Left lung (tissue), 10 donors: ENCODE measurements around the gene GRM1. TPM values are rescaled to one million over a fixed set of nuclear protein-coding genes. Genes with fewer than 3 reads are reported as not detected.

ENCODE experiments used
- ATAC-seq: fragments of 200-7000 bp; cut with Tn5 transposase; one replicate; pipeline ENCODE4 v1.9.1; 2020; ENCODE audit warnings: moderate library complexity
- DNase-seq, 4 donors: peaks; one replicate each; pipeline ENCODE4 v3.0.0-alpha.2; 2013 to 2020
- H3K27ac ChIP-seq, 2 donors: fragments of 200-600 bp; sonication (generic) in 1 of 2; one replicate each; pipeline versions ENCODE4 v1.5.0 to v1.8.0; 2020 to 2021
- H3K27me3 ChIP-seq, 2 donors: fragments of 200-600 bp; sonication (generic) in 1 of 2; one replicate each; pipeline versions ENCODE4 v1.5.0 to v1.8.0; 2020 to 2021
- H3K36me3 ChIP-seq, 2 donors: fragments of 200-600 bp; sonication (generic) in 1 of 2; one replicate each; pipeline versions ENCODE4 v1.5.0 to v1.8.0; 2020 to 2021
- H3K4me1 ChIP-seq, 2 donors: fragments of 200-600 bp; one replicate each; pipeline ENCODE4 v1.8.0; 2021
- H3K4me3 ChIP-seq, 2 donors: fragments of 200-600 bp; sonication (generic) in 1 of 2; one replicate each; pipeline versions ENCODE4 v1.5.0 to v1.8.0; 2020 to 2021; ENCODE audit warnings: mild to moderate bottlenecking in 1 of 2
- H3K9me3 ChIP-seq, 2 donors: fragments of 200-600 bp; sonication (generic) in 1 of 2; one replicate each; pipeline versions ENCODE4 v1.5.0 to v1.8.0; 2020 to 2021
- CTCF ChIP-seq, 2 donors: fragments of 200-600 bp; sonication (generic) in 1 of 2; IDR thresholded peaks; one replicate each; pipeline versions ENCODE4 v1.5.0 to v1.8.0; 2021; ENCODE audit warnings: antibody characterized with exemption in 2 of 2
- intact Hi-C, 2 donors: fragments of 100-400 bp; cut with DNase I; formaldehyde crosslinking; loops; one replicate each; pipeline versions ENCODE4 v1.11.2 to v1.14.2; 2022
- polyA plus RNA-seq, 6 donors: library from polyadenylated mRNA; unstranded; fragments of 120-200 nt; gene quantifications; one replicate each; pipeline ENCODE4 v1.2.1, GENCODE V29; 2013; ENCODE audit not compliant: insufficient read length in 6 of 6
- total RNA-seq, 2 donors: library from RNA; stranded (reverse); fragmentation: NEBNext Ultra II Directional; extraction: Animal tissue kit (Norgen Biotek cat#: 25700); gene quantifications; one replicate each; pipeline ENCODE4 v1.2.1, GENCODE V29; 2021
- donor health status: DM: no; HTN: yes; CAD: no.
- donor health status: DM: no; HTN: no; CAD: no.

Gene GRM1
- total and polyA plus RNA-seq, 8 donors: 0.04 to 0.10 (median 0.07) TPM; not detected in 1

GRCh38 chr6:146183831-146184230 is 155.0 kb downstream of the GRM1 start:
- H3K4me1 ChIP-seq: no peaks in the 10 kb centered on the region
- H3K9me3 ChIP-seq: no peaks in the 10 kb centered on the region
- H3K36me3 ChIP-seq: no peaks in the 10 kb centered on the region
- intact Hi-C loops: no loop called here
- H3K4me3 ChIP-seq: no peak overlapping the region
- TF ChIP-seq CTCF (IDR thresholded peaks at IDR 0.05): no peak
- ATAC-seq (no peak), DNase-seq (no peak)
- no peak overlapping the region for H3K27ac ChIP-seq
- H3K27me3 ChIP-seq: no peaks in the 10 kb centered on the region

GRCh38 chr6:146184701-146185100 is 155.8 kb downstream of the GRM1 start:
- no peak for TF ChIP-seq CTCF (IDR thresholded peaks at IDR 0.05)
- H3K9me3 ChIP-seq: no peaks in the 10 kb centered on the region
- H3K36me3 ChIP-seq: no peaks in the 10 kb centered on the region
- intact Hi-C loops: no loop called here
- no peaks in the 10 kb centered on the region for H3K27me3 ChIP-seq
- ATAC-seq (no peak), DNase-seq (no peak)
- H3K4me3 ChIP-seq: no peak overlapping the region
- no peaks in the 10 kb centered on the region for H3K4me1 ChIP-seq
- H3K27ac ChIP-seq: no peak overlapping the region

GRCh38 chr6:146189131-146189530 is 160.3 kb downstream of the GRM1 start:
- DNase-seq: no peak
- no peaks in the 10 kb centered on the region for H3K27me3 ChIP-seq
- H3K36me3 ChIP-seq: no peaks in the 10 kb centered on the region
- H3K4me1 ChIP-seq: no peaks in the 10 kb centered on the region
- no peak for TF ChIP-seq CTCF (IDR thresholded peaks at IDR 0.05)
- H3K27ac ChIP-seq: no peak overlapping the region
- H3K9me3 ChIP-seq: no peaks in the 10 kb centered on the region
- no peak for ATAC-seq
- no peak overlapping the region for H3K4me3 ChIP-seq
- intact Hi-C loops: no loop called here

GRCh38 chr6:146190581-146190980 is 161.7 kb downstream of the GRM1 start:
- Histone ChIP-seq H3K36me3 (no peaks in the 10 kb centered on the region), H3K27ac (no peak overlapping the region), H3K4me3 (no peak overlapping the region), H3K27me3 (no peaks in the 10 kb centered on the region), H3K9me3 (no peaks in the 10 kb centered on the region), H3K4me1 (no peaks in the 10 kb centered on the region)
- TF ChIP-seq CTCF (IDR thresholded peaks at IDR 0.05): no peak
- ATAC-seq: no peak
- intact Hi-C loops: no loop called here
- DNase-seq: no peak

GRCh38 chr6:146191166-146191565 is 162.3 kb downstream of the GRM1 start:
- H3K9me3 ChIP-seq: no peaks in the 10 kb centered on the region
- H3K27me3 ChIP-seq: no peaks in the 10 kb centered on the region

More at GRCh38 chr6:146191166-146191565, 162.3 kb downstream of the GRM1 start:
- TF ChIP-seq CTCF (IDR thresholded peaks at IDR 0.05): no peak
- H3K4me3 ChIP-seq: no peak overlapping the region
- H3K4me1 ChIP-seq: no peaks in the 10 kb centered on the region
- H3K27ac ChIP-seq: no peak overlapping the region
- intact Hi-C loops: no loop called here
- DNase-seq (no peak), ATAC-seq (no peak)
- no peaks in the 10 kb centered on the region for H3K36me3 ChIP-seq
